Measurements from ENCODE around the gene LAMP5. TPM values are rescaled to one million over a fixed set of nuclear protein-coding genes. Genes with fewer than 3 reads are reported as not detected.

Gene LAMP5
- total and polyA plus RNA-seq, 9 of the 15 experiments (the other 6 are each of a cell fraction or from before 2014, with no cell fraction given): not detected

DNA sequence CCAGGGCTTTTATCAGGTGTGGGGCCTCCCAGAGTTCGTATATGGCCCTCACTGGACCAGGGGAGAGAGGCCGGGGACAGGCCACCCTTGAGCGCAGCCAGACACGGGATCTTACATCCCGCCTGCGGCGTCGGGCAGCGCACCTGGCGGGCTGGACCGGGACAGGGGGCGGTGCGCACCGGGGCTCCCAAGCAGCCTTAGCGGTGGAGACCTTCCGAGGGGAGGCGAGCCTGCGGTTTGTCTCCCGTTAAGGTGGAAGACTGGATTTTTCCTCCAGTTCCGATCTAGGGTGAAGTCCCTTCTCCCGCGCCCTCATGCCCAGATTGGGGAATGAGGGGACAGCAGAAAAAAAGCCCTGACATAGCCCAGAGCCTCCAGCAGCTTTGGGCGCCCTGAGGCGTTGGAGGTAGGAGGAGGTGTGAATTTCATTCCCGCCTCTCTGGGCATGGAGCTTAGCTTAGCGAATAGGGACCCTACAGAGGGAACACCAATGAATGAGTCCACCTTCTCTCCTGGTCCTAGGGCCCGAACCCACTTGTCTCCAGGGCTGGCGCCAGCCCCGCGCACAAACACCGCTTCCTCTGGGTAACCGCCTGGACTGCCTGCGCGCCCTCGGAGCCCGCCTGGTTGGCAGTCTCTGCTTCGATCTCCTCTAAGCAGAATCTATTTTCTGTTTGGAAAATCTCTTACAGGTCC, 6.7 kb upstream of the LAMP5 start:
- under 1% methylated on average over 33 of the region's 37 CpGs for WGBS (ENCODE audit: insufficient coverage, low coverage, missing lambda C conversion rate)
- Histone ChIP-seq H3K27me3 (ENCODE audit: control insufficient read depth in 2 of 2, insufficient read depth in 2 of 2, low read length in 2 of 2) (peaks cover 0 to 18% of the 10 kb centered on the region in 2 experiments; a peak in 2 of 5 replicates), H2AFZ (ENCODE audit: low read depth, low read length) (no peak overlapping the region), H3K36me3 (ENCODE audit: control insufficient read depth, insufficient read depth, low read length) (no peaks in the 10 kb centered on the region), H3K4me2 (ENCODE audit: insufficient read depth, low read length) (no peak overlapping the region), H3K27ac (ENCODE audit: extremely low read depth, low read depth, low read length) (no peak overlapping the region), H3K9me1 (ENCODE audit: control insufficient read depth, insufficient read depth, low read length) (no peaks in the 10 kb centered on the region), H3K79me2 (ENCODE audit: control insufficient read depth, insufficient read depth, low read length) (no peaks in the 10 kb centered on the region), H3K4me1 (replicated peaks in 1 of 2; ENCODE audit: control insufficient read depth in 2 of 2, insufficient read depth in 2 of 2, low read length in 2 of 2) (no peaks in the 10 kb centered on the region), H3K9me3 (replicated peaks; ENCODE audit: control insufficient read depth, insufficient read depth, low read depth, low read length) (no peaks in the 10 kb centered on the region), H3K9ac (ENCODE audit: insufficient read depth in 1 of 2, low read depth in 2 of 2, low read length in 2 of 2) (no peak overlapping the region), H4K20me1 (replicated peaks; ENCODE audit: control insufficient read depth, insufficient read depth, low read length) (no peaks in the 10 kb centered on the region), H3K4me3 (no peak overlapping the region)
- FAIRE-seq (no peak), ATAC-seq (no peak), DNase-seq (ENCODE audit: extremely low read depth in 1 of 4, low spot score in 3 of 4) (no peak)
- intact Hi-C loops (cut with micrococcal nuclease): no loop called here
- TF ChIP-seq, protein P1, sequence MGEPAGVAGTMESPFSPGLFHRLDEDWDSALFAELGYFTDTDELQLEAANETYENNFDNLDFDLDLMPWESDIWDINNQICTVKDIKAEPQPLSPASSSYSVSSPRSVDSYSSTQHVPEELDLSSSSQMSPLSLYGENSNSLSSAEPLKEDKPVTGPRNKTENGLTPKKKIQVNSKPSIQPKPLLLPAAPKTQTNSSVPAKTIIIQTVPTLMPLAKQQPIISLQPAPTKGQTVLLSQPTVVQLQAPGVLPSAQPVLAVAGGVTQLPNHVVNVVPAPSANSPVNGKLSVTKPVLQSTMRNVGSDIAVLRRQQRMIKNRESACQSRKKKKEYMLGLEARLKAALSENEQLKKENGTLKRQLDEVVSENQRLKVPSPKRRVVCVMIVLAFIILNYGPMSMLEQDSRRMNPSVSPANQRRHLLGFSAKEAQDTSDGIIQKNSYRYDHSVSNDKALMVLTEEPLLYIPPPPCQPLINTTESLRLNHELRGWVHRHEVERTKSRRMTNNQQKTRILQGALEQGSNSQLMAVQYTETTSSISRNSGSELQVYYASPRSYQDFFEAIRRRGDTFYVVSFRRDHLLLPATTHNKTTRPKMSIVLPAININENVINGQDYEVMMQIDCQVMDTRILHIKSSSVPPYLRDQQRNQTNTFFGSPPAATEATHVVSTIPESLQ (CRISPR knock-in tag; IDR thresholded peaks at IDR 0.05): no peak
- TF ChIP-seq, protein P2, sequence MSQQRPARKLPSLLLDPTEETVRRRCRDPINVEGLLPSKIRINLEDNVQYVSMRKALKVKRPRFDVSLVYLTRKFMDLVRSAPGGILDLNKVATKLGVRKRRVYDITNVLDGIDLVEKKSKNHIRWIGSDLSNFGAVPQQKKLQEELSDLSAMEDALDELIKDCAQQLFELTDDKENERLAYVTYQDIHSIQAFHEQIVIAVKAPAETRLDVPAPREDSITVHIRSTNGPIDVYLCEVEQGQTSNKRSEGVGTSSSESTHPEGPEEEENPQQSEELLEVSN (IDR thresholded peaks at IDR 0.05; ENCODE audit: borderline replicate concordance in 1 of 2, extremely low read depth in 1 of 2, insufficient read depth in 1 of 2, insufficient read length in 1 of 2, low read depth in 1 of 2, low read length in 1 of 2, poor library complexity in 1 of 2, severe bottlenecking in 1 of 2): no peak
- TF ChIP-seq CCAR2 (IDR thresholded peaks at IDR 0.05; ENCODE audit: low read depth, low read length): no peak
- no peak for TF ChIP-seq ZNF217 (CRISPR knock-in tag; IDR thresholded peaks at IDR 0.05)
- no peak for TF ChIP-seq ZNF431 (CRISPR knock-in tag; IDR thresholded peaks at IDR 0.05)
- no TSS peak for BruUV-seq (replicated peaks)
- ChIA-PET POLR2A (no interaction called here), CTCF (ENCODE audit: low intra/inter-chr PET ratio) (no interaction called here)
- in situ Hi-C loops (cut with MboI): no loop called here

Measured in K562 (cell line).